ENCODE data around the gene LHFPL6. TPM values are rescaled to one million over a fixed set of nuclear protein-coding genes. Genes with fewer than 3 reads are reported as not detected.

The LHFPL6 gene
- total and polyA plus RNA-seq, 10 of the 15 experiments (the other 5 are each of a cell fraction or from before 2014, with no cell fraction given) = 0.11 to 4.6 (median 0.41) TPM

- ATAC-seq (no peak), DNase-seq (ENCODE audit: low read depth, low spot score) (no peak), FAIRE-seq (no peak)
- intact Hi-C loops (cut with micrococcal nuclease; ENCODE audit: unreplicated experiment) = no loop called here
- no peak overlapping the region for H3K4me3 ChIP-seq
- BruUV-seq (replicated peaks) = no TSS peak
- no peaks in the 10 kb centered on the region for H3K79me2 ChIP-seq (ENCODE audit: control insufficient read depth, insufficient read depth, low read length)
- H3K9ac ChIP-seq (ENCODE audit: control insufficient read depth, insufficient read depth, low read length) = no peak overlapping the region
- no peak overlapping the region for H3K4me2 ChIP-seq (ENCODE audit: control insufficient read depth, insufficient read depth)
- H4K20me1 ChIP-seq (ENCODE audit: control insufficient read depth, insufficient read depth) = no peaks in the 10 kb centered on the region
- H3K4me1 ChIP-seq (ENCODE audit: control insufficient read depth, insufficient read depth, low read length) = no peaks in the 10 kb centered on the region
- H3K27me3 ChIP-seq (replicated peaks in 1 of 2; ENCODE audit: control insufficient read depth in 2 of 2, insufficient read depth in 2 of 2, low read length in 1 of 2) = no peaks in the 10 kb centered on the region
- ChIA-PET CTCF (no interaction called here), SMC1A (ENCODE audit: uncharacterized antibody, unreplicated experiment) (interaction anchor here (1.0 kb wide), 1 partner anchor 51 kb away, joined by 3 read pairs; no protein-coding TSS in a partner anchor), POLR2A (no interaction called here), RAD21 (ENCODE audit: unreplicated experiment) (interaction anchor here (0.5 kb wide), 1 partner anchor 200 kb away, joined by 3 read pairs; no protein-coding TSS in a partner anchor)
- no peak overlapping the region for H3K27ac ChIP-seq (ENCODE audit: control insufficient read depth, insufficient read depth)
- WGBS (ENCODE audit: insufficient coverage, insufficient replicate concordance, low lambda C conversion rate, missing lambda C conversion rate) = 0% methylated on average over 2 of the region's 2 CpGs
- H3K36me3 ChIP-seq (ENCODE audit: control insufficient read depth in 2 of 2, insufficient read depth in 2 of 2, low read length in 1 of 2) = no peaks in the 10 kb centered on the region
- in situ Hi-C loops (cut with MboI) = no loop called here
- no peaks in the 10 kb centered on the region for H3K9me3 ChIP-seq (replicated peaks; ENCODE audit: control insufficient read depth, insufficient read depth, low read length)
- H2AFZ ChIP-seq (ENCODE audit: control insufficient read depth, low read depth, low read length) = no peak overlapping the region
- no peak for TF ChIP-seq RELA (IDR thresholded peaks at IDR 0.05; ENCODE audit: borderline replicate concordance, partially characterized antibody)
- TF ChIP-seq REST (IDR thresholded peaks at IDR 0.05; ENCODE audit: low read depth, low read length) = no peak
- TF ChIP-seq NR2C2 (IDR thresholded peaks at IDR 0.05; ENCODE audit: borderline replicate concordance, control insufficient read depth, insufficient read length, low read depth) = no peak
- no peak for TF ChIP-seq HSF1 (IDR thresholded peaks at IDR 0.05; ENCODE audit: low read depth, low read length)
- TF ChIP-seq STAT1 (conservative IDR thresholded peaks at IDR 0.05) = no peak
- TF ChIP-seq WRNIP1 (IDR thresholded peaks at IDR 0.05; ENCODE audit: borderline replicate concordance, low read depth, low read length) = no peak
- no peak for TF ChIP-seq NBN (IDR thresholded peaks at IDR 0.05)
- no peak for TF ChIP-seq KAT2A (conservative IDR thresholded peaks at IDR 0.05; ENCODE audit: control insufficient read depth, low read depth, low read length)
Observed at GRCh38 chr13:39391761-39392160, 211.2 kb downstream of the LHFPL6 start.
